ENCODE measurements around the gene MYO16.
"Not testable (repeated sequence)": the region's sequence is repeated elsewhere in the genome, so short reads cannot be mapped to it uniquely, and the experiment has no call there.

The MYO16 gene

DNA sequence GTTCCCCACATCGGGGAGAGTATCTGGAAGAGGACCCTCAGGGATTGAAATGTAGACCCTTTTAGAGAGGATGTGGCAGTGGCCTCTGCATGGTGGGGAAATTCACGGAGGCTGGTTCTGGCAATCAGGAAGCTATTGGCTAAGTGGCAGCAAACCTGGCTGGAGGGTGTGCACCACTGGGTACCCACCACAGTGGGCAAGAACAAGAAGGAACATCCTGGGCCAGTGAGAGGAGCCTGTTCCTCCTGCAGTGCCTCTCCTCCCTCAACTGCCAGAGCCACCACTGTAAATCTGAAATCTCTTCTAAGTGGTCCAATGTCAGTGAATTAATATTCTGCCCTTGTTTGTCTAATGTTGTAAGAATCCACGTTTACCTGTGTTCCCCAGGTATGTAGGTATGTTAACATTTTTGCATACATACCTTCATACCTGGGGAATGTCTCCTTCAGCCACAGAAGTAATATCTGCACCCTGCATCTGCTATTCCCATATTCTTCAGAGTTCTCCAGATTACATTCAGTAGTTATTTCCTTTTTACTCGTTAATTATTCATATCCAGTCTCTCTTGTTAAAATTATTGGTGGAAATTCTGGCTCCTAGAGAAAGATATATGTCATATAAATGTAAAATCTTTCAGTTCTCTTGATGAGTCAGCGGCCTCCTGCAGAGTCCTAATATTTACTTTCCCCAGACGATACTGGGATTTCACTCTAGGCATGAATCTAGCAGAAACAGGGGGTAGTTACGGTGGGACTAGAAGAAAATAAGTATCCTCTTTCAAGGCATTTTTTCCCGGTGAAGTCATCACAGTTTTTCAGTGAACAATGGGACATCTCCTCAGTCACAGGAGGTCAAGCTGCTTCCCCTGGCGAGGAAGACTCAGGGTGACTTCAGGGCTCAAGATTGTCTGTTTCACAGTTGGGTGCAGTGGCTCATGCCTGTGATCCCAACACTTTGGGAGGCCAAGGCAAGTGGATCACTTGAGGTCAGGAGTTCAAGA is 148.3 kb downstream of the MYO16 start:
- H3K4me1 ChIP-seq: no peaks in the 10 kb centered on the region
- intact Hi-C loops (cut with DNase I; ENCODE audit: low total_unique reads): no loop called here
- no peaks in the 10 kb centered on the region for H3K36me3 ChIP-seq
- no peaks in the 10 kb centered on the region for H3K9me3 ChIP-seq
- no peak overlapping the region for H3K27ac ChIP-seq
- no peaks in the 10 kb centered on the region for H3K27me3 ChIP-seq
- DNase-seq: no peak
- H3K4me3 ChIP-seq: no peak overlapping the region
- TF ChIP-seq, protein P1, sequence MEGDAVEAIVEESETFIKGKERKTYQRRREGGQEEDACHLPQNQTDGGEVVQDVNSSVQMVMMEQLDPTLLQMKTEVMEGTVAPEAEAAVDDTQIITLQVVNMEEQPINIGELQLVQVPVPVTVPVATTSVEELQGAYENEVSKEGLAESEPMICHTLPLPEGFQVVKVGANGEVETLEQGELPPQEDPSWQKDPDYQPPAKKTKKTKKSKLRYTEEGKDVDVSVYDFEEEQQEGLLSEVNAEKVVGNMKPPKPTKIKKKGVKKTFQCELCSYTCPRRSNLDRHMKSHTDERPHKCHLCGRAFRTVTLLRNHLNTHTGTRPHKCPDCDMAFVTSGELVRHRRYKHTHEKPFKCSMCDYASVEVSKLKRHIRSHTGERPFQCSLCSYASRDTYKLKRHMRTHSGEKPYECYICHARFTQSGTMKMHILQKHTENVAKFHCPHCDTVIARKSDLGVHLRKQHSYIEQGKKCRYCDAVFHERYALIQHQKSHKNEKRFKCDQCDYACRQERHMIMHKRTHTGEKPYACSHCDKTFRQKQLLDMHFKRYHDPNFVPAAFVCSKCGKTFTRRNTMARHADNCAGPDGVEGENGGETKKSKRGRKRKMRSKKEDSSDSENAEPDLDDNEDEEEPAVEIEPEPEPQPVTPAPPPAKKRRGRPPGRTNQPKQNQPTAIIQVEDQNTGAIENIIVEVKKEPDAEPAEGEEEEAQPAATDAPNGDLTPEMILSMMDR (IDR thresholded peaks at IDR 0.05): no peak

DNA sequence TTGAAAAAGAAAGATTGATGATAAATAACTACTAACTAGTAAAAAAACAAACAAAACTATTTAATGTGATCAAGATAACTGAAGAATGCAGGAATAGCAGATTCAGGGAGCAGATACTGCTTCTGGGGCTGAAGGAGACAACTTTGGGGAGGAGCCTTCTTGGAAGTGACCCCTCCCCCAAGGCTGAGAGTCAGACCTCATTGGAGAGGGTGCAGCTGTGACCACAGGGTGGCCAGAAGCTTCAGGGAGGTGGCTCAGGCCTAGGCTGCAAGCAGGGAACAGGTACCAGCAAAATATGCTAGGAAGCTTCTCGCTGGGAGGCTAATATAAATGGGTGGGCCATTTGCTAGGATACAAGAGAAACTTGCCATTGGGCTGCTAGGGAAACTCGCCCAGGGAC is 149.9 kb downstream of the MYO16 start:
- intact Hi-C loops (cut with DNase I; ENCODE audit: low total_unique reads): no loop called here
- H3K4me1 ChIP-seq: no peaks in the 10 kb centered on the region
- no peak for DNase-seq
- H3K4me3 ChIP-seq: no peak overlapping the region
- TF ChIP-seq, protein P1 (IDR thresholded peaks at IDR 0.05): no peak
- H3K27ac ChIP-seq: no peak overlapping the region
- no peaks in the 10 kb centered on the region for H3K36me3 ChIP-seq
- no peaks in the 10 kb centered on the region for H3K27me3 ChIP-seq
- no peaks in the 10 kb centered on the region for H3K9me3 ChIP-seq

DNA sequence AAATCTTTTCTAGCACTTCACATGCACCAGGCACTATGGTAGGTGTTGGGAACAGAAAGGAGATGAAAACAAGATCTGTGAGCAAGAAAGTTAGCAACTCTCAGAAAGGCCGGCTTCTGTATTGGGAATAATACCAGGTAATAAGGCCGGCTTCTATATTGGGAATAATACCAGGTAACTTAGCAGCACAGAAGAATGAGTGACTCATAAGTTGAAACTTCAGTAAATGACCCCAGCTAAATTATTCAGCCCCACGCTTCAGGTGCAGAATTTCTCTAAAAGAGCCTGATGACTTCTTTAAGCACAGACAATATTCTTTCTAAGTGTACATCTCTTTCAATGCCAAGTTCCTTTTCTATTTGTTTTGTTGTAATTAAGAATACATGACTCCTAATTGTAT is 151.3 kb downstream of the MYO16 start:
- no peaks in the 10 kb centered on the region for H3K27me3 ChIP-seq
- no peak for DNase-seq
- H3K4me3 ChIP-seq: no peak overlapping the region
- no peak overlapping the region for H3K27ac ChIP-seq
- no peaks in the 10 kb centered on the region for H3K36me3 ChIP-seq
- no peaks in the 10 kb centered on the region for H3K9me3 ChIP-seq
- TF ChIP-seq, protein P1 (IDR thresholded peaks at IDR 0.05): no peak
- intact Hi-C loops (cut with DNase I; ENCODE audit: low total_unique reads): no loop called here
- H3K4me1 ChIP-seq: no peaks in the 10 kb centered on the region

DNA sequence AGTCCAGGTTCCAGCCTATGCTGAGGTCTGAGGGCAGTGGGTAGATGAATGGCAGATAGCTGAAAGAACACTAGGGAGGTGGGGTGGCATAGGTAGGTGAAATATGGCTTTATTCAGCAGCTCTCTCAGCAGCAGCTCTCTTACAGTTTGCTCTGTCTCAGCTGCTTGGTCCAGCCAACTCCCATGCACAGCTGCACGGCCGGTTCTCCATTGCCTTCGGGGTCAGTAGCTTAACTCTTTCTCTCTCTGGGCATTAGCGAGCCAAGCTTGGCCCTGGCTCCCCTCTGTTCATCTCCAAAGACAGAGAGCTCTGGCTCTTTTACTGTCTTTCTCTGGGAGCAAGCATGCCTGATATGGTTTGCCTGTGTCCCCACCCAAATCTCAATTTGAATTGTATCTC is 151.9 kb downstream of the MYO16 start:
- no peak overlapping the region for H3K4me3 ChIP-seq
- H3K27me3 ChIP-seq: no peaks in the 10 kb centered on the region
- H3K36me3 ChIP-seq: no peaks in the 10 kb centered on the region
- no peak overlapping the region for H3K27ac ChIP-seq
- no peaks in the 10 kb centered on the region for H3K9me3 ChIP-seq
- H3K4me1 ChIP-seq: no peaks in the 10 kb centered on the region
- intact Hi-C loops (cut with DNase I; ENCODE audit: low total_unique reads): no loop called here
- TF ChIP-seq, protein P1 (IDR thresholded peaks at IDR 0.05): no peak
- no peak for DNase-seq

DNA sequence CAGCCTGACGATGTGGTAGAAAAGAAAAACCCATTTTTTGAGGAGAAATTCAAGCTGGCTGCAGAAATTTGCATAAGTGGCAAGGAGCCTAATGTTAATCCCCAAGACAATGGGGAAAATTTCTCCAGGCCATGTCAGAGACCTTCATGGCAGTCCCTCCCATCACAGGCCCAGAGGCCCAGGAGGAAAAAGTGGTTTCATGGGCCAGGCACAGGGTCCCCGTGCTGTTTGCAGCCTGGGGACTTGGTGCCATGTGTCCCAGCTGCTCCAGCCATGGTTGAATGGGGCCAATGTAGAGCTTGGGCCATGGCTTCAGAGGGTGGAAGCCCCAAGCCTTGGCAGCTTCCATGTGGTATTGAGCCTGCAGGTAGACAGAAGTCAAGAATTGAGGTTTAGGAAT is 153.1 kb downstream of the MYO16 start:
- H3K4me3 ChIP-seq; H3K36me3 ChIP-seq; DNase-seq; H3K27ac ChIP-seq; H3K4me1 ChIP-seq; H3K9me3 ChIP-seq; H3K27me3 ChIP-seq; intact Hi-C loops (cut with DNase I; ENCODE audit: low total_unique reads): not testable (repeated sequence)

DNA sequence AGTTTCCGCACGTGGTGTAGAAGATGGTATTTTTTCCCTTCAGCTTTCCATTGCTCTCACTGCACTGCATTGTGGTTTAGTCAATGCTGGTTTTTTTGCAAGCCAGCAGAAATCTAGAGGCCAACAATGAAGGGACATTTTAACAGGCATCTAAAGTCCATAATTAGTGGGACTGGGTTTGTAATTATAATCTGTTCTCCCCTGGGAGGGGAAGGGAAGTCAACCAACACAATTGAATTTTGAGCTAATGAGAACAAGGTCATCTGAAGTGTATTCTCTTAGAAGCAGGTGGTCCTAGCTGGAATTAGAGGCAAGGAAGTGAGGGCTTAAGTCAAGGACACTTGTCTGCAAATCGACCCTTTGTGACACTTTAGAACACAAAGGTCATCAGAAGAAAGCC is 156.4 kb downstream of the MYO16 start:
- H3K4me1 ChIP-seq: no peaks in the 10 kb centered on the region
- H3K36me3 ChIP-seq: no peaks in the 10 kb centered on the region
- no peak for DNase-seq
- intact Hi-C loops (cut with DNase I; ENCODE audit: low total_unique reads): no loop called here
- no peak overlapping the region for H3K4me3 ChIP-seq
- H3K27me3 ChIP-seq: no peaks in the 10 kb centered on the region
- TF ChIP-seq, protein P1 (IDR thresholded peaks at IDR 0.05): no peak
- no peaks in the 10 kb centered on the region for H3K9me3 ChIP-seq
- no peak overlapping the region for H3K27ac ChIP-seq
